ENCODE results near the gene COQ8A.
"Not testable (repeated sequence)": the region's sequence is repeated elsewhere in the genome, so short reads cannot be mapped to it uniquely, and the experiment has no call there.

Gene COQ8A

DNA sequence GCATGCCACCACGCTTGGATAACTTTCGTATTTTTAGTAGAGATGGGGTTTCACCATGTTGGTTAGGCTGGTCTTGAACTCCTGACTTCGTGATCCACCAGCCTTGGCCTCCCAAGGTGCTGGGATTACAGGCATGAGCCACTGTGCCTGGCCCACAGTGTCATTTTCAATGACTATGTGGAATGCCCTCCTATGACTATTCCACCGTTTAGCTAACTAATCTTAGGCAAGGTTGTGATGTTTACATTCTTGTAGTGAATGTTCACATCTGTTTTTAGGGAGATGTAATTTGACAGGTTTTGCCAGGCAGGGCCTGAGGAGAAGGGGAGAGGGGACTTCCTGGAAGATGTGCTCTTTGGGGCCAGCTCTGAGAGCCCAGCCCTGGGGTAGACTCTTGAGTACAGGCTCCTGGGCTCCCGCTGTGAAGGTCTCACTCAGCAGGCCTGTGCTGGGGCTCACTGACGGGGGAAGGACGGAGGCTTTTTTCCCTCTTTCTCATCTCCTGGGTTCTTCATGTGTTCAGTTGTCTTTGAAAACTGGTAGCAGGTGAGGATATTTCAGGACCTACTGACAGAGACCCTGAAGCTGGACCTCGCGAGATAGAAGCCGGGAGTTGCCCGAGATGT is 13.2 kb downstream of the COQ8A start:
- DNase-seq, result no peak

DNA sequence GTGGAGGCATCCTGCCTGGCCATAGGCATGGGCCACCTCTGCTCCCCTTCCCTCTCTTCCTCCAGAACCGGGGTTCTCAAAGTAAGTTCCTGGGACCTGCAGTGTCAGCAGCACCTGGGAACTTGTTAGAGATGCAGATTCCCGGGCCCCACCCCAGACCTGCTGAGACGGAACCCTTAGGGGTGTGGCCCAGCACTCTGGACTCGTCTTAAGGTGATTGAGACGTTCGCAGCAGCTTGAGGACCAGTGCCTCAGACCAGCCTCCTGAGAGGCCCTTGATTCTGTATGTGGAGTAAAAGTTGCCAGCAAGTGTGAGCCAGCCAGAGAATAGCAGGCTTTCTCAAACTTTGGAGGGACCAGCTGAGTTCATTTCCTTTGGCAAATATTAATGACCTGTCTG is 14.2 kb downstream of the COQ8A start:
- no peak for DNase-seq

GRCh38 chr1:226954777-226955176 is 14.7 kb downstream of the COQ8A start:
- no peak for DNase-seq

DNA sequence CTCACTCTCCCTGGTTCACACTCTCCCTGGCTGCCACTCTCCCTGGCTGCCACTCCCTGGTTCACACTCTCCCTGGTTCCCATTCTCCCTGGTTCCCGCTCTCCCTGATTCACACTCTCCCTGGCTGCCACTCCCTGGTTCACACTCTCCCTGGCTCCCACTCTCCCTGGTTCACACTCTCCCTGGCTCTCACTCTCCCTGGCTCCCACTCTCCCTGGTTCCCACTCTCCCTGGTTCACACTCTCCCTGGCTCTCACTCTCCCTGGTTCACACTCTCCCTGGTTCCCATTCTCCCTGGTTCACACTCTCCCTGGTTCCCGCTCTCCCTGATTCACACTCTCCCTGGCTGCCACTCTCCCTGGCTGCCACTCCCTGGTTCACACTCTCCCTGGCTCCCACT is 15.8 kb downstream of the COQ8A start:
- DNase-seq, result not testable (repeated sequence)

GRCh38 chr1:226956942-226957713 is 17.0 kb downstream of the COQ8A start:
- DNase-seq, result no peak

DNA sequence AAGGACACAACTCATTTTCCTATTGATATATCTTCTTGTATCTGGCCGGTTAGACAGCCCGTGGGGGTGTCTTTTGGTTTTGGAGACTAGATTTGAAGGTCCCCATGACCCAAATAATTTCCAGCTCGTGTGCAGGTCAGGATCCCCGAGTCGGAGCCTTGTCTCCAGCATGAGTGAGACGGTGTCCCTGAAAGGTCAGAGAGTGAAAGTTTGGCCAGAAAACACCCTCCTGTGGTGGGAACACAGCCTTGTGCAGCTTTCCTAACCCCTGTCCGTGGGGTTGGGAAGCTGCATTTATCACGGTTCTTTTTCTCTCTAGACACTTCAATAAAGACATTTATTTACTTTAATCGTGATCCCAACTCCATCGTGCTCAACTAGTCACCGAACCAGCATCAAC is 17.6 kb downstream of the COQ8A start:
- DNase-seq, result no peak

GRCh38 chr1:226958300-226958699 is 18.2 kb downstream of the COQ8A start:
- no peak for DNase-seq

DNA sequence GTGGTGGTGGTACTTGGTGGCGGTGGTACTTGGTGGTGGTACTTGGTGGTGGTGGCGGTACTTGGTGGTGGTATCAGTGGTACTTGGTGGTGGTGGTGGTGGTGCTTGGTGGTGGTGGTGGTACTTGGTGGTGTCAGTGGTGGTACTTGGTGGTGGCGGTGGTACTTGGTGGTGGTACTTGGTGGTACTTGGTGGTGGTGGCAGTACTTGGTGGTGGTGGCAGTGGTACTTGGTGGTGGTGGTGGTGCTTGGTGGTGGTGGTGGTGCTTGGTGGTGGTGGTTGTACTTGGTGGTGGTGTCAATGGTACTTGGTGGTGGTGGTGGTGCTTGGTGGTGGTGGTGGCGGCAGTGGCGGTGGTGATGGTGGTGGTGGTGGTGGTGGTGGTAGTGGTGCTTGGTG is 20.2 kb downstream of the COQ8A start:
- no peak for DNase-seq

- no peak for DNase-seq
Observed at GRCh38 chr1:226960944-226961765, 21.1 kb downstream of the COQ8A start.

DNA sequence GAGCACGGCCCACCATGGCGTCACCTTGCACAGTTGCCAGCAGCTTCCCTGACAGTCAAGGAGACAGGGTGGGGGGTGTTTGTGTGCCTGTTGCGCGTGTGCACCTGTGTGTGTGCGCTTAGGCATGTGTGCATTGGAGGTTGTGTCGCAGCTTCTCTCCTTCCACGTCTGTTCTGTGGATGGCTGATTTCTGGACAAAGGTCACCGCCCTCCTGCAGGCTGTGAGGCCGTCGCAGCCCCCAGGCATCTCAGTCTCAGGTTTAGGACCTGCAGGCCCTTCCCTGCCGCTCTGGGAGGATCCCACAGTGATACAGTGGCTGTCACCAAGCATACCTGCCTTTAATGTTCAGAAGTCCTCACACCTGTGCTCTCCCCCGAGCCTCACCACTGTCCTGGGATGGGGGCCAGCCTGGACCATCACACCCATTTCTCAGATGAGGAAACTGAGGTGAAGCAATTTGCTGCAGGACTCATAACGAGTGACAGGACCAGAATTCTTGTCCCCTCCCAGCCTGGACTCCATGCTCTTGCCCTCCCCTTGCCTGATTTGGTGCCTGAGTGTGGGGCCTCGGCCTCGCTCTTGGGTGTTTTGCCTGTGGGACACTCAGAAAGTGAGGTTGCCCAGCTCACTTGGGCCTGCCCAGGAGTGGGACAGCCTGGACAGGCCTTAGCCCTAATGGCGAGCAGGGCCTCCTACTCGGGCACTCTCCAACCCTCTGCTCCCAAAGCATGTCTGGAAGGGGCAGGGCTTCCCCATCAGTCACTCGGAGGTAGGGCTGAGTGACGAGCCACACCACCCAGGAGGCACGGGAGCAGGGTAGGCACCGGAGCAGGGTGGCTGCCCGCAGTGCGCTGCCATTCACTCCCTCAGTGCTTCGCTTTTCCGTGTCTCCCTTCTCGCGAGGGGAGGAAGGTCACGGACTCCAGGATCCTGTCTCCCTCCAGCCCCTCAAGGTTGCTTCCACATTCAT is 22.6 kb downstream of the COQ8A start:
- DNase-seq, result no peak

DNA sequence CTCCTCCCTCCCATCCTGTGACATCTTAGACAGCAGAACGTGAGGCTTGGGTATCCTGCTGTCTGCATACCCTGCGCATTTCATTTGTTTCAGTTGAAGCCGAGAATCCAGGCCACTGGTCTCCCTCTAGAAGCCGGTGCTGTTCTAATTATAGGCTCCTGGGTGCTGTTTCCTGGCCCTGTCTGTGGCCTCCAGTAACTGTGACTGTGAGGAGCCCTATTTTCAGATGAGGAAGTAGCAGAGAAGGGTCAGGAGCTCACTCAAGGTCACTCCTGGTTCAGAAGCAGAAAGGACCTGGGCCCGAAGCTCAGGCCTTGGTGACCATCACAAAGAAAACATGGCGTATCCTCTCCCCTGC is 24.0 kb downstream of the COQ8A start:
- no peak for DNase-seq

DNA sequence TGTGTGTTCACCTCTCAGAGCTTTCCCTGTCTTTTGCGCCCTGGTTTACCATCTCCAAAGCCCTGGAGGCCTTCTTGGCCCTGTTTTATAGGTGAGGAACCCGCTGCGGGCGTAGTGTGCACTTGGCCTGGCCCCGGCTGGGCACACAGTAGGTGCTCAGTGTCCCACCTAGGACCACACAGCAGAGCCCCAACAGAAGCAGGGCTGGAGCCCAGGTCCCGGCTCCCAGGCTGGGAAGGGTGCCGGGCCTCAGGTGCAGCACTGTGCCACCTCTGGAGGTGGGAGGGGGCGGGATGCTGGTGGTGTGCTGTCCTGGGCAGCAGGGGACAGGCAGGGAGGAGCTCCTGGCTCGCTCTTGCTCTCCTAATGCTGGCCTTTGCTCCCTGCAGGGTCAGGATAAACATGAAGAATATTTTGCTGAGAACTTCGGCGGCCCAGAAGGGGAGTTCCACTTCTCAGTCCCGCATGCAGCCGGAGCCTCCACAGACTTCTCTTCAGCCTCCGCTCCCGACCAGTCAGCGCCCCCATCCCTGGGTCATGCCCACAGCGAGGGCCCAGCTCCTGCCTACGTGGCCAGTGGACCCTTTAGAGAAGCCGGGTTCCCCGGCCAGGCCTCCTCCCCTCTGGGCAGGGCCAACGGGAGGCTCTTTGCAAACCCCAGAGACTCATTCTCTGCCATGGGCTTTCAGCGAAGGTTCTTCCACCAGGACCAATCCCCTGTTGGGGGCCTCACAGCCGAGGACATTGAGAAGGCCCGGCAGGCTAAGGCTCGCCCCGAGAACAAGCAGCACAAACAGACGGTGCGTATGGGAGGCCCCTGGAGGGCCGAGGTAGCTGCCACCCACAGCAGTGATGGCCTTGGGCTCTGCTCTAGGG is 24.8 kb downstream of the COQ8A start:
- no peak for DNase-seq

DNA sequence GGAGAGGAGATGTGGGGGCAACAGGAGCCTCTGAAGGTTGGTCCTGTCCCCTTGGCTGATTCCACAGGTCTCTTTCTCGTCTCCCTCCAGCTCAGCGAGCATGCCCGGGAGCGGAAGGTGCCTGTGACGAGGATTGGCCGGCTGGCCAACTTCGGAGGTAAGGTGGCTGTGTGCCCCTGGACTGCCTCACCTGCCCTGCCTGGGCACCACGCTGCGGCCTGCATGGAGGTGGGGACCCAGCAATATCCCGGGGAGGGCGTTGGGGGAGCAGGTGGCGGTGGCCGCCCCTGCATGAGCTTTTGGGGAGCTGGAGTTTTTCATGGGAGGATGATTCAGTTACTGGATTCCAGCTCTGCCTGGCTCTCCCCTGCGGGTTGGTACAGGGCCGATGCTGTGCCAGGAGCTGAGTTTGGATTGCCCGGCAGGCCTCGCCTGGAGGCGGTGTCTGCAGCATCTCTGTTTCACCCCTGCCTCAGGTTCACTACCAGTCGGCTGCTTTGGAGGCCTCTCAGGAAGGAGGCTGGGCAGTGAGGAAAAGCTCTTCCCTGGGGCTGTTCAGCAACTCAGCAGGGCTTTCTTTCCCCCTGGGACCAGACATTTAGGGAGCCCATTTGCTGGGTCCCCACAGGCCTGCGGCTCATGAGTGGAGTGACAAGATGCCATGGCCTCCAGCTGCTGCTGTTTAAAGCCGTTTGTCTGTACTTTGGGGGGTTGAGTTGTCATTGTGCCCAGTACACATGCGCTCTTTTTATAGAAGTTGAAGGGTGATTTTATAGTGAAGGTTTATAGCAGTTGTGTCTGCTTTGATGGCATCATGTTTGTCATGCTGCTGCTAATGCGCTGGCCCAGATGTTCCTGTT is 25.7 kb downstream of the COQ8A start:
- DNase-seq, result no peak

- no peak for DNase-seq
Observed at GRCh38 chr1:226966683-226967082, 26.6 kb downstream of the COQ8A start.

- DNase-seq, result no peak
Observed at GRCh38 chr1:226967665-226968064, 27.6 kb downstream of the COQ8A start.

GRCh38 chr1:226971765-226972164 is 31.7 kb downstream of the COQ8A start:
- DNase-seq, result no peak

DNA sequence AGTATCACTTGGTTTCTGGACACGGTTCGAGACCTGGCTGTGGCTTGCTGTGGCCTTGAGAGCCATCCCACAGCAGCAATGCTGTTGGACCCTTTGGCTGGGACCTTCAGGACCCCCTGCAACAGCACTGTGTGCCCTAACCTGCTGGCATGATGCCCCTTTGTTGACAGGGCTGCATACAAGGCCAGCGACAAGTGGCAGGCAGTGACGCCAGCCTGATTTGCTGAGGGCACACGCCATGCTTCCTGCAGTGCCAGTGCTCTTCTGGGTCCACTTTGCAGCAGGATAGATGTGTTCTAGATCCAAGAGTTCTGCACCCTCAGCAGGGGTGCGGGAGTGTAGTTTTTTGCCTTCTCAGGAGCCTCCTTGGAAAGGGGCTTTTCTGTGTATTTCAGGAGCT is 32.8 kb downstream of the COQ8A start:
- DNase-seq, result no peak

DNA sequence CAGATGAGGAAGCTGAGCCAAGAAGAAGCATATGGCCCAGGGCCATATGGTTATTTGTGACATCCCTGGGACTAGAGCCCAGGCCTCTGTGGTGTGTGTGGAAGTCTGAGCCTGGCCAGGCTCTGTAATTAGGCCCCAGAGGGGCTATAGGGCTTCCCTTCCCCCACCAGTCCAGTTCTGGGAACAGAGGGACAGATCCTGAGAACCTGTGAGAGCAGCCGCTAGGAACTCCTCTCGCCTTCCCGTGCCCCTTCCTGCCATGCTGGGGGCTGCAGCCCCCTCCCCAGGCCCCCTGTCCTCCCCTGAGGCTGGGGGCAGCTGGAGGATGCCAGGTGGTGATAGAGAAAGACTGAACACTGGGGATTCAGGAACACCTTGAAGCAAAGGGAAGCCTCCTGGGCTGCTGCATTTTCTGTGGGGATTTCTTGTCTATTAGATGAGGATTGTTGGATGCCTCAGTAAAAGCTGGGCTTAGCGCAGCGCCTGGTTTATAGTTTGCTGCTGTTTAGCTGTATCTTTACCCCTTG is 33.3 kb downstream of the COQ8A start:
- DNase-seq, result no peak

GRCh38 chr1:226973898-226974543 is 33.9 kb downstream of the COQ8A start:
- no peak for DNase-seq
